ENCODE results near the gene ZFY. TPM values are rescaled to one million over a fixed set of nuclear protein-coding genes. Genes with fewer than 3 reads are reported as not detected.
A peak's percentile ranks its signal among the peaks of the same experiment; 100 is the strongest.

ZFY gene
- not detected in 2 replicates for total RNA-seq (2013; cell fraction: nucleolus; rRNA removed)
- total RNA-seq (2014; rRNA removed) (not detected in 2 replicates), total RNA-seq (2014; rRNA removed; fragmentation: Illumina TruSeq; extraction: Trizol) (not detected in 2 replicates), total RNA-seq (2021) (not detected in 2 replicates), polyA plus RNA-seq (2011; rRNA removed) (not detected in 2 replicates), polyA plus RNA-seq (2014; fragmentation: Illumina TruSeq; extraction: Trizol) (not detected in 2 replicates), polyA plus RNA-seq (2014; fragmentation: Nextera tagmentation; extraction: Ambion mirVana) (not detected), polyA plus RNA-seq (2014; rRNA removed) (not detected in 2 replicates), polyA plus RNA-seq (2016; fragmentation: Nextera tagmentation; extraction: Ambion mirVana) (not detected), polyA minus RNA-seq (2011; rRNA and poly(A)+ RNA removed) (not detected in 2 replicates), Bru-seq, nascent RNA (percentile 12 among the genes with signal in this experiment), BruChase-seq, experiment 1, labeled RNA remaining after a 6-hour chase (percentile 2 among the genes with signal in this experiment), BruChase-seq, experiment 2, labeled RNA remaining after a 2-hour chase (percentile 5 among the genes with signal in this experiment)
- not detected for polyA plus RNA-seq (2011; ENCODE audit: low read depth)
- polyA plus RNA-seq (2011; cell fraction: cytosol; rRNA removed) = not detected in 2 replicates
- not detected in 2 replicates for polyA plus RNA-seq (2011; cell fraction: nucleus; rRNA removed)
- not detected in 2 replicates for polyA plus RNA-seq (2012)
- not detected in 2 replicates for polyA minus RNA-seq (2011; cell fraction: cytosol; rRNA and poly(A)+ RNA removed)
- not detected in 2 replicates for polyA minus RNA-seq (2011; cell fraction: nucleus; rRNA and poly(A)+ RNA removed)
- long read RNA-seq, experiment 1 = 0 reads
- long read RNA-seq, experiment 2 = 0 reads

DNA sequence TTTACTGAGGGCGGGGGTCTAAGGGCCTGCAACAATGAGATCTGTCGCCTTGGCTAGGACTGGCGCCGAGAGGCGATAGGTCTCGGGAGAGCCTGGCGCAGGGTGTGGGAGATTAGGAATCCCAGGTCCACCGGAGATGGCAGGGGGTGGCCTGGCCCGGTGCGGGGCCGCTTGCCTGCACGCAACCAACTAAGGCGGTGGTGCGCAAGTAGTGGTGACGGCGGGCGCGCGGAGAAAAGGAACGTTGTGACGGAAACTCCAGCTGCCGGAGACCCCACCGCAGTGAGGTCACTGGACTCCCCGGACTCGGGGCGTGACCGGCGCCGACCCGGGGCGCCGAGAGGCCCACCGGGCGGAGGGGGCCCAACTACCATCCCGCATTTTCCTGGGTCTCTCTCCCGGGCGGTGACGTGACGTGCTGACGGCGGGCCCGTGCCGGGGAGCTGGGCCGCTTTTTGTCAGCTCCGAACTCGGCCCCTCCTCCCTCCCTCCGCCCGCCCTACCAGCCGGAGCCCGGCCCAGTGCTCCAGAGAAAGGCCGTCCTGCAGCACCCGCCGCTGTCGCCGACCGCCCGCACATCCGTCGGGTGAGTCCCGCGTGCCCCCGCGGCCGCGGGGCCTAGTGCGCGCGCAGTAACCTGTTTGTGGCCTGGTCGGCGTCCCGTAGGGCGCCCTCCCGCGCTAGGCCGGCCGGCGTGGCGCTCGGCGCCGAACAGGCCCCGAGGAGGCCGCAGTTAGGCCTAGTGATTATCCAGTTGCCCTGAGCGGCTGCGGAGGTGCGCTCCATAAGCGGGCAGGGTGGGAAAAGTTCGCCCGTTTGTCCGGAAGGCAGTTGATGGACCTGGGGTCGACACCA, at the start of gene ZFY:
Gene ZFY, plus strand, starts transcription at position 521 of the 855 bp plus-strand sequence. CDS start 18,556 bp downstream, outside the sequence.
- DNase-seq (ENCODE audit: low read depth, low spot score) (no peak), ATAC-seq (no peak), FAIRE-seq (no peak)
- intact Hi-C loops (cut with micrococcal nuclease; ENCODE audit: unreplicated experiment) (no loop called here), in situ Hi-C loops (cut with MboI) (no loop called here)
- Histone ChIP-seq H3K4me1 (ENCODE audit: control insufficient read depth, insufficient read depth, low read length) (no peaks in the 10 kb centered on the region), H3K36me3 (ENCODE audit: control insufficient read depth in 2 of 2, insufficient read depth in 2 of 2, low read length in 1 of 2) (no peaks in the 10 kb centered on the region), H3K79me2 (ENCODE audit: control insufficient read depth, insufficient read depth, low read length) (no peaks in the 10 kb centered on the region), H3K9me3 (replicated peaks; ENCODE audit: control insufficient read depth, insufficient read depth, low read length) (no peaks in the 10 kb centered on the region), H3K4me2 (ENCODE audit: control insufficient read depth, insufficient read depth) (no peak within 1 kb of the TSS), H3K27me3 (replicated peaks in 1 of 2; ENCODE audit: control insufficient read depth in 2 of 2, insufficient read depth in 2 of 2, low read length in 1 of 2) (no peaks in the 10 kb centered on the region), H3K4me3 (no peak within 1 kb of the TSS), H3K9ac (ENCODE audit: control insufficient read depth, insufficient read depth, low read length) (no peak within 1 kb of the TSS), H2AFZ (ENCODE audit: control insufficient read depth, low read depth, low read length) (no peak within 1 kb of the TSS), H3K27ac (ENCODE audit: control insufficient read depth, insufficient read depth) (no peak within 1 kb of the TSS), H4K20me1 (ENCODE audit: control insufficient read depth, insufficient read depth) (no peaks in the 10 kb centered on the region)
- BruUV-seq (replicated peaks) = no TSS peak
- RAD21 ChIA-PET (ENCODE audit: unreplicated experiment) = no interaction called here
- TF ChIP-seq NR2C1 (IDR thresholded peaks at IDR 0.05) = no peak
- no peak for TF ChIP-seq BRCA1 (IDR thresholded peaks at IDR 0.05; ENCODE audit: low read depth, low read length)
- TF ChIP-seq, protein P1, sequence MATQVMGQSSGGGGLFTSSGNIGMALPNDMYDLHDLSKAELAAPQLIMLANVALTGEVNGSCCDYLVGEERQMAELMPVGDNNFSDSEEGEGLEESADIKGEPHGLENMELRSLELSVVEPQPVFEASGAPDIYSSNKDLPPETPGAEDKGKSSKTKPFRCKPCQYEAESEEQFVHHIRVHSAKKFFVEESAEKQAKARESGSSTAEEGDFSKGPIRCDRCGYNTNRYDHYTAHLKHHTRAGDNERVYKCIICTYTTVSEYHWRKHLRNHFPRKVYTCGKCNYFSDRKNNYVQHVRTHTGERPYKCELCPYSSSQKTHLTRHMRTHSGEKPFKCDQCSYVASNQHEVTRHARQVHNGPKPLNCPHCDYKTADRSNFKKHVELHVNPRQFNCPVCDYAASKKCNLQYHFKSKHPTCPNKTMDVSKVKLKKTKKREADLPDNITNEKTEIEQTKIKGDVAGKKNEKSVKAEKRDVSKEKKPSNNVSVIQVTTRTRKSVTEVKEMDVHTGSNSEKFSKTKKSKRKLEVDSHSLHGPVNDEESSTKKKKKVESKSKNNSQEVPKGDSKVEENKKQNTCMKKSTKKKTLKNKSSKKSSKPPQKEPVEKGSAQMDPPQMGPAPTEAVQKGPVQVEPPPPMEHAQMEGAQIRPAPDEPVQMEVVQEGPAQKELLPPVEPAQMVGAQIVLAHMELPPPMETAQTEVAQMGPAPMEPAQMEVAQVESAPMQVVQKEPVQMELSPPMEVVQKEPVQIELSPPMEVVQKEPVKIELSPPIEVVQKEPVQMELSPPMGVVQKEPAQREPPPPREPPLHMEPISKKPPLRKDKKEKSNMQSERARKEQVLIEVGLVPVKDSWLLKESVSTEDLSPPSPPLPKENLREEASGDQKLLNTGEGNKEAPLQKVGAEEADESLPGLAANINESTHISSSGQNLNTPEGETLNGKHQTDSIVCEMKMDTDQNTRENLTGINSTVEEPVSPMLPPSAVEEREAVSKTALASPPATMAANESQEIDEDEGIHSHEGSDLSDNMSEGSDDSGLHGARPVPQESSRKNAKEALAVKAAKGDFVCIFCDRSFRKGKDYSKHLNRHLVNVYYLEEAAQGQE (IDR thresholded peaks at IDR 0.05; ENCODE audit: low read depth, low read length) = no peak
- SMC1A ChIA-PET (ENCODE audit: uncharacterized antibody, unreplicated experiment) = no interaction called here
- no CpG with 5 or more reads among the region's 91 CpGs for WGBS (ENCODE audit: insufficient coverage, insufficient replicate concordance, low lambda C conversion rate, missing lambda C conversion rate)
- POLR2A ChIA-PET = no interaction called here
- CTCF ChIA-PET = no interaction called here
